Activated T-cell treated with anti-CD3 and anti-CD28 coated beads, Interleukin-2, amount 50 U/mL, for 24 hours (primary cell): ENCODE results near the gene KCNIP4.

Experiments
- DNase-seq: peaks from one replicate; pipeline ENCODE4 v3.0.0-alpha.2; 2020
- H3K27ac Mint-ChIP-seq: 2 replicates; pipeline ENCODE4 v1.8.0; 2020; ENCODE audit warnings: mild to moderate bottlenecking, mixed read lengths
- H3K27me3 Mint-ChIP-seq: 2 replicates; pipeline ENCODE4 v1.8.0; 2020; ENCODE audit warnings: mixed read lengths
- H3K36me3 Mint-ChIP-seq: 2 replicates; pipeline ENCODE4 v1.8.0; 2020; ENCODE audit warnings: low read depth, mixed read lengths
- H3K4me1 Mint-ChIP-seq: 2 replicates; pipeline ENCODE4 v1.8.0; 2020; ENCODE audit warnings: low read depth, mixed read lengths
- H3K4me3 Mint-ChIP-seq: 2 replicates; pipeline ENCODE4 v1.8.0; 2020; ENCODE audit warnings: mild to moderate bottlenecking, moderate library complexity, mixed read lengths
- H3K9me3 Mint-ChIP-seq: 2 replicates; pipeline ENCODE4 v1.8.0; 2020; ENCODE audit warnings: mixed read lengths

Gene KCNIP4

GRCh38 chr4:21887481-21887880 is 61.1 kb downstream of the KCNIP4 start:
- H3K4me3 Mint-ChIP-seq: no peak overlapping the region
- H3K4me1 Mint-ChIP-seq: peaks cover 10% of the 10 kb centered on the region
- no peaks in the 10 kb centered on the region for H3K27me3 Mint-ChIP-seq
- no peak overlapping the region for H3K27ac Mint-ChIP-seq
- H3K36me3 Mint-ChIP-seq: no peaks in the 10 kb centered on the region
- H3K9me3 Mint-ChIP-seq: peaks cover 14% of the 10 kb centered on the region
- DNase-seq: no peak

DNA sequence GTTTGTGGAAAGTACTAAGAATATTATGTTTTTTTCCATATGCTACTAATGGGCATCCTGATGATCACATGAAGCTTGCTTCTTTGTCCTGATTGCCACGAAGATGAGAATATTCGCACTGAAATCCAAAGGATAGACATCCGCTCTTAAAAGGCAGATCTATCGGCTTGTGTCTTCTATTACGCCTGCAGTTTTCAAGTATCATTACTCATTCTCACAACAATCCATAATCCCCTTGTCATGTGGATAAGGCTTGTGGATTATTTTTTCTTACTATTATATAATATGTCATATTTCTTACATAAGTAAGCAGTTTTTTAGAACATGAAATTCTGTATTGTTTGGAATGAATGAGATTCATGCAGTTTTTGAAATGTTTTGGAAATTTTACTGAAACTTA is 62.8 kb downstream of the KCNIP4 start:
- H3K9me3 Mint-ChIP-seq: peaks cover 11% of the 10 kb centered on the region
- no peak for DNase-seq
- no peaks in the 10 kb centered on the region for H3K36me3 Mint-ChIP-seq
- H3K27ac Mint-ChIP-seq: no peak overlapping the region
- H3K4me1 Mint-ChIP-seq: peaks cover 15% of the 10 kb centered on the region
- H3K27me3 Mint-ChIP-seq: no peaks in the 10 kb centered on the region
- no peak overlapping the region for H3K4me3 Mint-ChIP-seq

DNA sequence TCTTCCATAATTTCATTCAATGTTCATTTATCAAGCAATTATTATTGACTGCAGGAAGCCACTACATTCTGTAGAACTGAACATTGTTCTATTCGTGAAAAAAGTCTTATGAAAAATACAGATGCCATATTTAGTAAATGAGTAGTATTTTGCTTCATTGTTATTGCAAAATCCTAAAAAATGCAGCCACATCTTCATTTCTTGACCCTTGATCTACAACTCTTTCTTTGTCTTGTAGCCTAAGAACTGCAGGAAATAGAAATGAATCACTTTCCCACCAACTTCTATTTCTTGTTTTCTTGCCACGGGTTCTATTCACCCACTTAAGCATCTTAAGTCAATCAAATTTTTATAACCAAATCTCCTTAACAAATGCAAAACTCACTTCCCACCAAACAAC is 63.3 kb downstream of the KCNIP4 start:
- peaks cover 15% of the 10 kb centered on the region for H3K4me1 Mint-ChIP-seq
- H3K4me3 Mint-ChIP-seq: no peak overlapping the region
- no peak overlapping the region for H3K27ac Mint-ChIP-seq
- DNase-seq: no peak
- peaks cover 11% of the 10 kb centered on the region for H3K9me3 Mint-ChIP-seq
- no peaks in the 10 kb centered on the region for H3K36me3 Mint-ChIP-seq
- no peaks in the 10 kb centered on the region for H3K27me3 Mint-ChIP-seq

- Mint-ChIP-seq H3K27ac (no peak overlapping the region), H3K27me3 (no peaks in the 10 kb centered on the region), H3K4me3 (no peak overlapping the region), H3K9me3 (peaks cover 11% of the 10 kb centered on the region), H3K36me3 (no peaks in the 10 kb centered on the region), H3K4me1 (peaks cover 15% of the 10 kb centered on the region)
- no peak for DNase-seq
Measured at GRCh38 chr4:21884615-21885014, 64.0 kb downstream of the KCNIP4 start.

DNA sequence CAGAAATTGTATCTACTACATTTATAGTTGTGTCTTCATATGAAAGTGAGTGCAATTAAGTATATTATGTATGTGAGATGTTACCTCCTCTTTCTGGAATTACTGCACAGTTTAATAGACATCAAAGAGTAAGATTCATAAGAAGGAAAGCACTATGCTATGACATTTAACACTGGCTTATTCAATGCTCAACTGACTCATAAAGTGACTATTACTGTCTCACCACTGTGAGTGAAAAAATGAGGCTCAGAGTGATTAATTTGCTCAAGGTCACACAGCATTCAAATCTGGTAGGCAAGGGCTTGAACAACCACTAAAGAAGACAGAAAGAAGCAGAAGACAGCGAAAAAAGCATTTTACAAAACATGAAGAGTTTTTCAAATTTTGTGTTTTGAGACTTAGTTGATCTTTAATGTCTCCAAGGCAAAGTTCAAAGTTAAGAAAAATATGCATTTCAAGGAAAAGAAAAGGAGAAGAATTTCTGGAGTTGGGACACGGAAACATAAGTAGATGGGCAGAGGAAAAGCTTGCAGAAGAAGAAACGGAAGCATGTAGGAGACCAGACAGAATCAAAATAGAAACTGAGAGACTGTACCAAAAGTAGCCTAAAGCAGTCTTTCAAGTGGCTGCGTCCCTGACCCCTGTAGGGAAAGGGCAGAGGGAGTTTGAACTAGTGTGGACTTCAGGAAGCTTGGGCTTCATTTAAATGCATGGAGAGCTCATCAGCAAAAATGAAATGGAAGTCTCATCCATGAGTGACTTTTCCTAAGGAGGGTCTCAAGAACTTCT is 66.3 kb downstream of the KCNIP4 start:
- H3K27ac Mint-ChIP-seq: no peak overlapping the region
- peaks cover 7% of the 10 kb centered on the region for H3K4me1 Mint-ChIP-seq
- H3K9me3 Mint-ChIP-seq: peaks cover 14% of the 10 kb centered on the region
- H3K27me3 Mint-ChIP-seq: no peaks in the 10 kb centered on the region
- H3K36me3 Mint-ChIP-seq: no peaks in the 10 kb centered on the region
- no peak overlapping the region for H3K4me3 Mint-ChIP-seq
- no peak for DNase-seq

GRCh38 chr4:21879187-21879586 is 69.4 kb downstream of the KCNIP4 start:
- no peak for DNase-seq
- Mint-ChIP-seq H3K4me3 (no peak overlapping the region), H3K36me3 (no peaks in the 10 kb centered on the region), H3K27ac (no peak overlapping the region), H3K9me3 (peaks cover 4% of the 10 kb centered on the region), H3K27me3 (no peaks in the 10 kb centered on the region), H3K4me1 (peaks cover 5% of the 10 kb centered on the region)

DNA sequence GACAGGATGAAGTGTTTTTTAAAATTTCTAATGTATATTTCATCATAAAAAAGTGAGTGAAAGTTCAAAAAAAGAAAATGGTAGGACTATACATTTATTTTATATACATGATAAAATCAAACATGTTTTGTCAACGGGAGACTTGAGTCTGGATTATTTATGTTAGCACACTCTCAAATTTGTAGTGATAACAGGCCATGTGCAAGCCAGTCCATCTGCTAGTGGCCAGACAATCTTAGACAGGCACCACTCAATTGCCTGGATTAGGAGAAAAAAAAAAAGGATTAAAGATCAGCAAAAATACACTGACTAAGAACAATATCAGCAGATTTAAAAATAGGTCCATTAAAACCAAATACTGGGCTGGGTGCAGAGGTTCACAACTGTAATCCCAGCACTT is 71.9 kb downstream of the KCNIP4 start:
- DNase-seq: no peak
- no peak overlapping the region for H3K4me3 Mint-ChIP-seq
- H3K27ac Mint-ChIP-seq: no peak overlapping the region
- H3K9me3 Mint-ChIP-seq: peaks cover 3% of the 10 kb centered on the region
- no peaks in the 10 kb centered on the region for H3K36me3 Mint-ChIP-seq
- no peaks in the 10 kb centered on the region for H3K27me3 Mint-ChIP-seq
- H3K4me1 Mint-ChIP-seq: peaks cover under 1% of the 10 kb centered on the region

DNA sequence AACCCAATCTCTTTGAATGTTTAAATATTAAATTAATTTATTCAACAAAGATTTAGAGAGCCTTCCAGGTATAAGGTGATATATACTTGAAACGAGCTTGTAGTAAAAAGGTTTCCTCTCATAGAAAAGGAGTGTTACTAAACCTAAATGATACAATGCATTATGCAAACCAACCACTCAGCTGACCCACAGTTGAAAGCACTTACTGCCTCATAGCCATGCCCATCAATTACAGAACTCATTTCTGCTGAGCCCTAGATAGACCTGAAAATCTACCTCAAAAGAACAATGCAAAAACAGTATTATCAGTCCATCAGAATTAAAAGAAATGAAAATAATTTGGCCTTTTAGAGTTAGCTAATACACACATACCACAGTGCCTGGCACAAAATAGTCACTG is 75.4 kb downstream of the KCNIP4 start:
- Mint-ChIP-seq H3K27me3 (no peaks in the 10 kb centered on the region), H3K4me1 (no peaks in the 10 kb centered on the region), H3K27ac (no peak overlapping the region), H3K9me3 (peaks cover 6% of the 10 kb centered on the region), H3K36me3 (no peaks in the 10 kb centered on the region), H3K4me3 (no peak overlapping the region)
- no peak for DNase-seq

DNA sequence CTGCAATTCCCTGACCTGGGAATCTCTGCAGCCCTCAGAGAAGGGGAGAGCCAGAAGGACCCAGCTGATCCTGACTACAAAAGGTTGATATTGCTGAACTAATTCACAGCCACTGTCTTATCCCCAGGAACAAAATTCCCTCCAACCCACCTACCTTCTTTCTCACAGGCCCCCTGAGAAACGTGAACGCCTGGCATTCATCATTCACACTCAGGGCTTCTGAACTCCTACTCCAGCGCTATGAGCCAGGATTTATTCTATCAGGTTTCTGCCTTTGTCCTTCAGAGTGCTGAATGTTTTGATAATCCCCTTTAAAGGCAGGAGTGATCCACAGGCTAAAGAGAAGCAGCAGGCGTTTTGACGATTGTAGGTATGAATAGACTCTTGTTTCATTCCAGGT is 76.5 kb downstream of the KCNIP4 start:
- Mint-ChIP-seq H3K4me1 (no peaks in the 10 kb centered on the region), H3K36me3 (no peaks in the 10 kb centered on the region), H3K27me3 (no peaks in the 10 kb centered on the region), H3K4me3 (no peak overlapping the region), H3K27ac (no peak overlapping the region), H3K9me3 (peaks cover 3% of the 10 kb centered on the region)
- DNase-seq: no peak

- H3K27ac Mint-ChIP-seq: no peak overlapping the region
- H3K4me3 Mint-ChIP-seq: no peak overlapping the region
- H3K27me3 Mint-ChIP-seq: no peaks in the 10 kb centered on the region
- peaks cover 5% of the 10 kb centered on the region for H3K9me3 Mint-ChIP-seq
- DNase-seq: no peak
- H3K36me3 Mint-ChIP-seq: no peaks in the 10 kb centered on the region
- no peaks in the 10 kb centered on the region for H3K4me1 Mint-ChIP-seq
Measured at GRCh38 chr4:21869978-21870745, 78.4 kb downstream of the KCNIP4 start.

DNA sequence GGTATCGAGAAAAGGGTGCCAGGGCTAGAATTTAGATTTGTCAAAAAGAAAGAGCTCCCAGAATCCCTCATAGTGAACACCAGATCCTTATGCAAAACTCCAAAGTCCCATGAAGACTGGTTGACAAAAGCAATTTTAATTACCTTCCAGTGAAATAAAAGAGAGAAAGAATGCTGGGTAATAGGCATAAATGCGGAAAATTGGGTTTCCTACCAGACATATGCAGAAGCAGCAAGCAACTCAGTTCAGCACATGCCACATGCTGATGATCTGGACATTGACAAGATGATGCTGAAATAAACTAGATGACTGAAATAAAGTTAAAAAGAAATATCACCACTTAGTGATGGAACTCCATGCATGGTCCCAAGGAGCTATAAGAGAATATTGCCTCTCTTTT is 83.9 kb downstream of the KCNIP4 start:
- H3K27me3 Mint-ChIP-seq: no peaks in the 10 kb centered on the region
- no peaks in the 10 kb centered on the region for H3K4me1 Mint-ChIP-seq
- H3K36me3 Mint-ChIP-seq: no peaks in the 10 kb centered on the region
- no peak for DNase-seq
- H3K4me3 Mint-ChIP-seq: no peak overlapping the region
- H3K9me3 Mint-ChIP-seq: peaks cover 9% of the 10 kb centered on the region
- H3K27ac Mint-ChIP-seq: no peak overlapping the region

DNA sequence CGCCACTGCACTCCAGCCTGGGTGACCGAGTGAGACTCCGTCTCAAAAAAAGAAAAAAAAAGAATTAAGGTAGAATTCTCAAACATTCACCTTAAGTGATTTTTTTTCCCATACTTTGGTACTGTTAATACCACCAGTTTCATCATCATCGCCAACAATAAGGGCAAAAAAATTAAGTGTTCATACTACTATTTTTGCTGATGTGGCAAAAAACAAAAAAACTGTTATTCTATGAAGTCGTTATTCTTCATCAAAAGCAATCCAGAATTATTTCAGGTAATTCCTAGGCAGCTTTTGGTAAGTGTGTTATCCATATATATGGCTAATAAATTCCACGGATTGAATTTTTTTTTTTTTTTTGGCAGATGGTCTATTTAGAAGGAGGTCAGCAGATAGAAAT is 85.7 kb downstream of the KCNIP4 start:
- no peaks in the 10 kb centered on the region for H3K4me1 Mint-ChIP-seq
- H3K9me3 Mint-ChIP-seq: peaks cover 6% of the 10 kb centered on the region
- H3K4me3 Mint-ChIP-seq: no peak overlapping the region
- no peak overlapping the region for H3K27ac Mint-ChIP-seq
- no peaks in the 10 kb centered on the region for H3K27me3 Mint-ChIP-seq
- H3K36me3 Mint-ChIP-seq: no peaks in the 10 kb centered on the region
- no peak for DNase-seq

DNA sequence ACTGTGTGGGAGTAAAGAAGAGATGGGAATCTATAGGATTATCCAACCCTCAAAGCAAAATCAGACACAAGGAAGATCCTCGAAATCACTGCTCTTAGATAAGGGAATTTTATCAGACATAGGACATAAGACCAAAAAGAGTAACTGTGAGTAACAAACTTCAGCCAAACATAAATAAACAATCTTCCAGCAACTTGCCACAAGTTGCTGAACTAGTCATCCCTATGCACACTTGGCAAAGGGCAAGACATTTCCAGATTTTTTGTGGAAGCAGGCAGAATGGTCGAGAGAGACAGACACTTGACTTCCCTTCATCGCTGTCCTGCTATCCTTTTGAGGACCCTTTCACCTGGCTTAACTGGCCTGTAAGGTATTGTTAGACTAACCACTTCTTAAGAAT is 89.6 kb downstream of the KCNIP4 start:
- no peak for DNase-seq
- Mint-ChIP-seq H3K36me3 (no peaks in the 10 kb centered on the region), H3K27me3 (no peaks in the 10 kb centered on the region), H3K4me1 (no peaks in the 10 kb centered on the region), H3K4me3 (no peak overlapping the region), H3K27ac (no peak overlapping the region), H3K9me3 (peaks cover 5% of the 10 kb centered on the region)

- no peaks in the 10 kb centered on the region for H3K4me1 Mint-ChIP-seq
- no peaks in the 10 kb centered on the region for H3K27me3 Mint-ChIP-seq
- no peaks in the 10 kb centered on the region for H3K36me3 Mint-ChIP-seq
- H3K9me3 Mint-ChIP-seq: peaks cover 5% of the 10 kb centered on the region
- no peak overlapping the region for H3K4me3 Mint-ChIP-seq
- H3K27ac Mint-ChIP-seq: no peak overlapping the region
- DNase-seq: no peak
Measured at GRCh38 chr4:21856754-21857153, 91.8 kb downstream of the KCNIP4 start.

- DNase-seq: no peak
- Mint-ChIP-seq H3K36me3 (no peaks in the 10 kb centered on the region), H3K4me3 (no peak overlapping the region), H3K4me1 (no peaks in the 10 kb centered on the region), H3K27me3 (no peaks in the 10 kb centered on the region), H3K27ac (no peak overlapping the region), H3K9me3 (peaks cover 5% of the 10 kb centered on the region)
Measured at GRCh38 chr4:21856301-21856700, 92.3 kb downstream of the KCNIP4 start.
